Fibroblast of skin of right biceps (primary cell): ENCODE data around the gene INSIG1.
A peak's percentile ranks its signal among the peaks of the same experiment; 100 is the strongest.

ENCODE experiments used
- DNase-seq: peaks from one replicate; pipeline ENCODE4 v3.0.0-alpha.2; 2013

The INSIG1 gene

DNA sequence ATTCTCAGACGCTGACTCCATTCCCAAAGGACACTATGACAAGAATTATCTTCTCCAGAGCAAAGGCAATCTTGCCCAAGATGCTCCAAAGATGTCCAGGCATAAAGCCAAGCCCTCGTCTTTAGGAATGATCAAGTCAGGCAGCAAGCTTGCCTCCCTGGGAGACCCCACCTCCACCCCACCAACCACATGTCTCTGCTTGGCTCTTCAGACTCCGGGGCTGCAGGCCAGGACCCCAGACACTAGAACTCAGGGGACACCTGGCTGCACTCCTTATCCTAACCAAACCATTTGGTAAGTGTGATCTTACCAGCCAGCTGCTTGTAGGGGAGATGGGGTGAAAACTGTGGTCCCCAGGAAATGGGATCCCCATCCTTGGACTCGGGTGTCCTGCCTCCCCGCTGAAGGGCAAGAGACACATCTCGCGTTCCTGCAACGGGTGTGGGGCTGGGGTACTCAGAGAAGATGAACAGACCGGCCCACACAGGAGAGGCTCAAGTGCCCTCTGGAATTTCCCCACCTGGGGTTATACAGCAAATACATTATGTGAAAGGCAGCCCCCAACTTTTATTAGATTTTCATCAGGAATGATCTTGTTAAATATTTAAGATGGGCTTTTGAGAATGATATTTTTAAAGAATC is 55.7 kb downstream of the INSIG1 start:
- DNase-seq, result no peak

DNA sequence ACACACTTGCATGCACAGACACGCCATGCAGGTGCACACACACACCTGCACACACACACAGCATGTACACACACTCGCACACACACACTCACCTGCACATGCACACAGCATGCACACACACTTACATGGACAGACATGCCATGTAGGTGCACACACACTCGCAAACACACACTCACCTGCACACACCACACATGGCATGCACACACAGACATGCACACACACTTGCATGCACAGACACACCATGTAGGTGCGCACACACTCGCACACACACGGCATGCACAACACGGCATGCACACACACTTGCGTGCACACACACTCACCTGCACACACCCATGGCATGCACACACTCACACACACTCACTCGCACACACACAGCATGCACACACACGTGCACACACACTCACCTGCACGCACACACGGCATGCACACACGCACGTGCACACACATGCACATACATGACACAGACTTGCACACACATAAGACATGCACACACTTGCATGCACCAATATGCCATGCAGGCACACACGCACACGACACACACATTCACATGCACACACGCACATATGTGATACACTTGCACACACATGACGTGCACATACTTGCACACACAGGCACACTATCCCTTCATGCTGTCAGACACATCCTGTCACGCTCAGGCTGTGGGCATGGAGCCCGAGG is 56.8 kb downstream of the INSIG1 start:
- DNase-seq, result no peak

DNA sequence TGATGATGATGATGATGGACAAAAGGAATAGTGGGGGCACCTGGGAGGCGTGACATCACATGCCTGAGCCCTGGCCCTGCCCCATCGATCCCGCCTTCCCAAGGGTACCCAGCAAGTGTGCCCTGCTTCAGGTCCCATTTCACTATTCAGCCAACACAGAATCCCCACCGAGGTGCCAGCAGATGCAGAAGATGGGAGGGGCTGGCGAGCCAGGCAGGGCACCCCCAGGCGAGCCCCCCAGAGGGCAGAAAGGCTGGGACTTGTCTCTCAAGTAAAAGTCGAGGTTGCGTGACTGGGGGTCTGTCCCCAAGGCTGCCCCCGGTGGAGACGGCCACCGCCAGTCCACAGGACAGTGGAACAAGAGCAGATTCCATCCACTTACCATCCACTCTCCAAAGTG is 57.5 kb downstream of the INSIG1 start:
- DNase-seq, result no peak

DNA sequence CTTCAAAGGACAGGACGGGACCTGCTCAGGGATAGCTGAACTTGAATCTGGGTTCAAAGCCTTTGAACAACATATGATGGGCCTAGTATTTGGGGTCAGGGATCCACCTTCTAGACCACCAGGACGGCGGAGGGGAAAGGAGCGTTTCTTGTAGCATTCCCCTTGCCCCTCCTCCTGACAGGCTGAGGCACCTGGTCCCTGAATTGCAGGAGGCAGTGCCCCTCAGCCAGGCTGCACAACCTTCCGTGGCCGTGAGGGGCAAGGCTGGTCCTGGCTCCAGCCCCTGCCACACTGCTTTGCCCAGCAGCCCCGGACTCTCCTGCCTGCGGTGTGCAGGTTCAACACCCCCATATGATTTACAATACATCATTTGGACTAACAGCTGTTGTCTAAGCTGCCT is 58.1 kb downstream of the INSIG1 start:
- no peak for DNase-seq

DNA sequence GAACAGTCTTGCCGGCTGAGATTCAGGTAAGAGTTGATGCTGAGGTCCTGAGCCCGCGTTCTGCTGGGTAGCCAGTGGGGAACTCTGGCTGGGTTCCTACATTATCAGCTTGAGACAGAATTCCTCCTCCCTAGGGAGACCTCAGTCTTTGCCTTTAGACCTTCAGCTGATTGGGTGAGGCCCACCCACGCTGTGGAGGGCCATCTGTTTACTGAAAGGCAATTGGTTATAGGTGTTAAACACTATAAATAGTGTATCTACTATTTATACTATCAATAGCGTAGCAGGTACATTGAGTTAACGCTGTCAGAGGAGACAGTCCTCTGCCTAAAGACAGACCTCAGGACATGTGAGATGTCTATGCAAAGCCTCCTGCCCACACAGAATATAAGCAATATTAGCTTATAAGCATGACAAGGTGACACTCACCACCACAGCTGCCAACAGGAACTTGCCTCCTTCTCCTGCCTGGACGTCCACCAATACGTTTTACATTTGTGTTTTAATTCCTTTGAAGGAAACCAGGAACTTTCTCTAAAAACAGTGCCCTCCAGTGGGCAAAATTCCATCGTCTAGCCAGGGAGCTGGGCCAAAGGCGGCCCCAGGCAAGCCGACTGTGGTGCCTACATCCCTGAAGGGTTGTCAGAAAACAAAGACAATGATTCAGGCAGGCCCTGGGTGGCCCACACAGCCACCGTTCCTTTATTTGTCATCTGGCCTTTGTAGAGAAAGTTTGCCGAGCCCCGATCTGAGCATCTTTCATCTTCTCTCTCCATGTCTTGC is 58.8 kb downstream of the INSIG1 start:
- peak; percentile 18 for DNase-seq

DNA sequence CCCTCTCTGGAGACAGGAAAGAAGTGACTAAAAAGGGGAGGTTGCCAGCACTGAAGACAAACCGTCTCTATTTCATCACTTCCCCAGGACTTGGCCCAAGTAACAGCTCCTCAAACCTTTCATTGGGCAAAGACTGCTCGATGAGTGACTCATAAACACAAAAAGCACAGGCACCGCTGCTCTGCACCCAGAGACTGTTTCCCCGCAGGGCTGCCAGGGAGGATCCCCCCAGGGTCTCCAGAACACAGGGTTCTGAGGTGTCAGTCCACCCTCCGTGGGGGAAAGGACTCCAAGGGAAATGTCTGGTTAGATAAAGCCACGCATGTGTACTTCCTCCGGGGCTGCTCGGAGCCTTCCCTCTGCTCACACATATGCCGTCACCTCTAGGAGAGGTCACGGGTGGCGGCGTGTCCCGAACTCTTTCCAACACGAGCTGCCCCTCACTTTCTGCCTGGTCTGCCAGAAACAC is 59.9 kb downstream of the INSIG1 start:
- DNase-seq, result peak; percentile 33

DNA sequence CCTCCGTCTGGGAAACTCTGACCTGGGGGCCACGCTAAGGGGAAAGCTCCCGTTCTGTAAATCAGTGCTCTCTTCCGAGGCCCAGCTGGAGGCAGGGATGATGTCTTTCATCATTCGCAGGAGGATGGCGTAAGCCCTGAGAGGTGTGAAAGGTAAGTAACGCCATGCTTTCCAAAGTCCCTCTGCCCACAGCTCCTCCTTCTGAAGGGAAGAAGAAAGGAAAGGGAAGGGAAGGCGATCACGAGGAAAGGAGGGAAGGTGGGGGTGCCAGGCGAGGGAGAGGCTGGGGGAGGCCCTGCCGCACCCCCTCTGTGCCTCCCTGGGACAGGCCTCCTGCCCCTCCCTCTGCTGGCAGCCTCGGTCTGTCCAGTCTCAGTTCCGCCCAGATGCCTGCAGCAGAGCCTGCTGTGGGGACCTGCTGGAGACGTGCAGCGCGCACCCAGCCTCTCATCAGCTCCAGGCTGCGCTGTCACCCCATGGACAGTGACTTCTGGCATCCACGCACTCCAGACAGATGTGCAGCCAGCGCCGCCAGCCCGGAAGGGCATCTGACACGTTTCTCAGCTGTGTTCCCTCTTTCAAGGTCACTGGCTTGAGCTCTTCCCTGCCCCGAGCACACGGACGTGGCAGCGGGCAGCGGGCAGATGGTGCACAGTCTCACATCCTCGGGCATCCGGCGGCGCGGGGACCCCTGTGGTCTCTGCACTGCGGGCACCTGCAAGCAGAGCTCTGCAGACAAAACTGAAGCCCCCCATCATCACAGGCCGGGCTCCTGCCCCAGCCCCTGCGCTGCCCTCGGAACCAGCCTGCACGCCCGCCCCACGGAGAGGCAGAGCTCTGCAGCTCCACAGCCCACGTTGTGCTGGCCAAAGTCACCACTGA is 60.6 kb downstream of the INSIG1 start:
- DNase-seq, result no peak

DNA sequence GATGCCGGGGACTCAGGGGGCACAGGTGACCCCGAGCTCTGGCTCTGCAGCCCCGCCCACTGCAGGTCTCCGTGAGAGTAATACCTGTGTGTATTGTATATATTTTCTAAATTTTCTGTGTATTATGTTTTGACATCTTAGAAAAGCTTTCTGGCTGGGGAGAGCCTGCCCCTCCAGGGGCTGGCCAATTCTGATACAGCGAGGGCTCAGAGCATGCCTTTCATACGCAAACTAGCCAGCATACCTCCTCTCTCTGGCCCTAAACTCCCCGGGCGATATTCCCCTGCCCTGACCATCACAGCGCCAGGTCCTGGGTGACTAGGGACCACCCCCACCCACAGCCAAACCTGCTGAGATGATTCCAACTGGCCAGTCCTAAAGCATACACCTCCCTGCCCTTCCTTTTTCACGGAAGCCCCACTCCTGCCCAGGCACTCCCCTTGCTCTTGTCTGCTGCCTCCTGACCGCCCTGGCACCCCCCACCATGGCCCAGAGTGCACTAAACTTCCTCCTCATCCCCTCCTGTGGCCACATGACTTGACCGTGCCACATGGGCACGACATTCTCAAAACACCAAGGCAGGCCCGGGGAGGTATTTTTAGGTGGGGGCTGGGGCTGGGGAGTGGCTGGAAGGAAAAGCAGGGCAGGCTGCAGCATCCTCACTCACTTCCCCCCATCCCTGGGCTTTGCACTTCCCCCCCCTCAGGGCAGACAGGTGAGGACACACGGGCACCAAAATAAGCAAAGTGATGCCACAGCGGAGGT is 61.5 kb downstream of the INSIG1 start:
- no peak for DNase-seq
